Liver (tissue), 9 donors: ENCODE data around the gene GATD1. TPM values are rescaled to one million over a fixed set of nuclear protein-coding genes. Genes with fewer than 3 reads are reported as not detected.

Experiments used
- DNase-seq: peaks from one replicate; pipeline ENCODE4 v3.0.0-alpha.2; 2017; ENCODE audit warnings: low spot score
- H3K27ac ChIP-seq, 2 donors: one replicate each; pipeline ENCODE4 v1.7.0; 2013; ENCODE audit warnings: inconsistent platforms in 2 of 2, low read length in 2 of 2, control low read depth in 1 of 2, low read depth in 1 of 2, mild to moderate bottlenecking in 1 of 2
- H3K27me3 ChIP-seq, 4 donors: one replicate each; pipeline versions ENCODE4 v1.6.1 to v1.7.0; 2013; ENCODE audit warnings: low read length in 3 of 4, inconsistent platforms in 1 of 4, mild to moderate bottlenecking in 1 of 4, moderate library complexity in 1 of 4; ENCODE audit not compliant: control insufficient read depth in 4 of 4, insufficient read depth in 4 of 4
- H3K36me3 ChIP-seq, 4 donors: one replicate each; pipeline versions ENCODE4 v1.6.1 to v1.7.0; 2013; ENCODE audit warnings: low read length in 3 of 4, mild to moderate bottlenecking in 3 of 4, low read depth in 1 of 4, moderate library complexity in 1 of 4; ENCODE audit not compliant: control insufficient read depth in 4 of 4, insufficient read depth in 3 of 4
- H3K4me1 ChIP-seq, 4 donors: one replicate each; pipeline versions ENCODE4 v1.6.1 to v1.7.0; 2013; ENCODE audit warnings: low read length in 3 of 4, mild to moderate bottlenecking in 3 of 4, moderate library complexity in 1 of 4; ENCODE audit not compliant: control insufficient read depth in 4 of 4, insufficient read depth in 4 of 4
- H3K4me3 ChIP-seq, 3 donors: one replicate each; pipeline versions ENCODE4 v1.6.1 to v1.7.0; 2013; ENCODE audit warnings: low read length in 3 of 3, control low read depth in 1 of 3, low read depth in 1 of 3, mild to moderate bottlenecking in 1 of 3
- H3K9ac ChIP-seq, 2 donors: one replicate each; pipeline ENCODE4 v1.7.0; 2013; ENCODE audit warnings: low read length in 2 of 2, mild to moderate bottlenecking in 2 of 2, moderate library complexity in 2 of 2, control low read depth in 1 of 2, low read depth in 1 of 2
- H3K9me3 ChIP-seq, 4 donors: one replicate each; pipeline versions ENCODE4 v1.6.1 to v1.7.0; 2013; ENCODE audit warnings: low read length in 3 of 4; ENCODE audit not compliant: control insufficient read depth in 4 of 4
- ATF3 ChIP-seq: IDR thresholded peaks from 2 replicates; pipeline ENCODE4 v1.6.1; 2016; ENCODE audit warnings: antibody characterized with exemption
- JUND ChIP-seq, 2 donors: IDR thresholded peaks; 2 replicates each; pipeline ENCODE4 v1.6.1; 2016; ENCODE audit warnings: antibody characterized with exemption in 2 of 2
- MAX ChIP-seq: IDR thresholded peaks from 2 replicates; pipeline ENCODE4 v1.6.1; 2016; ENCODE audit warnings: antibody characterized with exemption
- REST ChIP-seq: IDR thresholded peaks from 2 replicates; pipeline ENCODE4 v1.6.1; 2016; ENCODE audit warnings: antibody characterized with exemption, mild to moderate bottlenecking
- RXRA ChIP-seq, 2 donors: IDR thresholded peaks; 2 replicates each; pipeline ENCODE4 v1.6.1; 2017 to 2018; ENCODE audit warnings: antibody characterized with exemption in 2 of 2, mild to moderate bottlenecking in 1 of 2
- SP1 ChIP-seq: IDR thresholded peaks from 2 replicates; pipeline ENCODE4 v1.6.1; 2018; ENCODE audit warnings: antibody characterized with exemption, mild to moderate bottlenecking
- YY1 ChIP-seq: IDR thresholded peaks from 2 replicates; pipeline ENCODE4 v1.6.1; 2016; ENCODE audit warnings: antibody characterized with exemption, mild to moderate bottlenecking
- ZBTB33 ChIP-seq: IDR thresholded peaks from 2 replicates; pipeline ENCODE4 v1.6.1; 2016; ENCODE audit warnings: antibody characterized with exemption
- WGBS: extraction: QIAGEN DNeasy Blood & Tissue Kit; methylation state at CpG from one replicate; pipeline ENCODE4 v1.1.7; 2013; 5-methylcytosine and 5-hydroxymethylcytosine counted together
- polyA plus RNA-seq, 2 donors: library from polyadenylated mRNA; stranded (reverse) in 1 of 2; unstranded in 1 of 2; fragments of 200-250 nt in 1 of 2; fragments of >200 nt in 1 of 2; fragmentation: Nextera tagmentation in 1 of 2; extraction: Ambion mirVana in 1 of 2; gene quantifications; one replicate each; pipeline versions ENCODE4 v1.2.1 to v1.2.3, GENCODE V29; 2013 to 2015
- total RNA-seq, 2 donors: library from RNA; depleted of rRNA; stranded (reverse); fragments of >200 nt; gene quantifications; one replicate each; pipeline ENCODE4 v1.2.3, GENCODE V29; 2014
- donor health status: healthy.
- donor health status: healthy.
- donor health status: healthy.
- donor health status: healthy.
- donor health status: healthy.

GATD1 gene
- total and polyA plus RNA-seq, 4 donors: 22.7 to 37.2 (median 24.6) TPM

GRCh38 chr11:824942-825341 lies 47.7 kb upstream of the GATD1 start:
- no peaks in the 10 kb centered on the region for H3K9me3 ChIP-seq
- H3K27me3 ChIP-seq: no peaks in the 10 kb centered on the region
- TF ChIP-seq JUND (IDR thresholded peaks at IDR 0.05) (no peak), REST (no peak), YY1 (no peak), RXRA (IDR thresholded peaks at IDR 0.05) (no peak), MAX (no peak), ZBTB33 (no peak)
- DNase-seq: no peak
- WGBS: 60% methylated on average over 11 of the region's 11 CpGs
- no peak overlapping the region for H3K9ac ChIP-seq
- H3K27ac ChIP-seq: peak overlapping the region in 1 of 2 donors; percentile 30
- H3K4me3 ChIP-seq: no peak overlapping the region
- H3K36me3 ChIP-seq: peaks cover 0 to 15% (median 3%) of the 10 kb centered on the region in 4 donors
- H3K4me1 ChIP-seq: peaks cover 53 to 91% (median 70%) of the 10 kb centered on the region in 4 donors

- DNase-seq: no peak
- Histone ChIP-seq H3K9ac (no peak overlapping the region), H3K36me3 (peaks cover 0 to 15% (median 3%) of the 10 kb centered on the region in 4 donors), H3K4me1 (peaks cover 47 to 85% (median 65%) of the 10 kb centered on the region in 4 donors), H3K27me3 (no peaks in the 10 kb centered on the region), H3K4me3 (no peak overlapping the region), H3K9me3 (no peaks in the 10 kb centered on the region), H3K27ac (no peak overlapping the region)
- WGBS: 76% methylated on average over 59 of the region's 59 CpGs
- TF ChIP-seq ATF3 (no peak), ZBTB33 (no peak), SP1 (no peak)
Measured at GRCh38 chr11:824292-824880, 47.1 kb upstream of the GATD1 start.
